WI38 (cell line): ENCODE results near the gene TXLNA.
"Not testable (repeated sequence)": the region's sequence is repeated elsewhere in the genome, so short reads cannot be mapped to it uniquely, and the experiment has no call there.

ENCODE experiments used
- H3K4me3 ChIP-seq: 2 replicates; pipeline ENCODE4 v1.5.1; 2011; ENCODE audit warnings: low read depth, mild to moderate bottlenecking, control low read depth, low read length
- CTCF ChIP-seq: IDR thresholded peaks from 2 replicates; pipeline ENCODE4 v1.5.1; 2012; ENCODE audit warnings: low read depth, mild to moderate bottlenecking, control low read depth, low read length

The TXLNA gene

DNA sequence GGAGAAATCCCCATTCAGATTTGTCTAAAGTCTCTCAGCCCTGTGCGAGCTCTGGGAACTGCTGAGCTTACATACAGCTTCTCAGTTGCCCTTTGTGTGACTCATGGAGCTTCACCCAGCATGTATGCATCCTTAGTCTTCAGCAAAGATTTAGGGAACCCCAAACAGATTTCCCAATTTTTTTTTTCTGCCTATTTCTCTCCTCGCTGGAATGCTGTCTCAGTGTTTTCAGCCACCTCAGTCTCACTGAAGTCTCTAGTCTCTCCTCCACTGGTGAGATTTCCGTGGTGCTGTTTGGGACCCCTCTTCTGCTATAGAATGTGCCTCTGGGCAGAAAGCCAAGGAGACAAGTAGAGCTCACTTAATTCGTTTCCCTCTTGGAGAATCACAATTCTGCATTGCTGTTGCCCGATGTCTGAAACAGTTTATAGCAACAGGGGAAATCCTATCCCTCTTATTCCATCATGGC is 28.1 kb upstream of the TXLNA start:
- no peak overlapping the region for H3K4me3 ChIP-seq
- no peak for TF ChIP-seq CTCF

DNA sequence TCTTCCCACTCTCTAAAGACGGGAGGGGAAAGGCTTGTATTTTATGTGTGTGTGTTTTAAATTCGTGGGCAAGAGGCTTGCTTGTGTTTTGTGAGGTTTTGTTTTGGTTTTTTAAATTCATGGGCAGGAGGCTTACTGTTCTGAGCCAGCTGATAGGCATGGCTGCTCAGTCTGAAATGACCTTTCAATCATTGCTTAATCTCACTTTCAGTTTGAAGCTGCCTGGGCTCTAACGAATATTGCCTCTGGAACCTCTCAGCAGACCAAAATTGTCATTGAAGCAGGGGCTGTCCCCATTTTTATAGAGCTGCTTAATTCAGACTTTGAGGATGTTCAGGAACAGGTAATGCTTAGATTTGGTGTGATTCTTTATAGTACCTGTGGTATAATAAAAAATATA is 20.3 kb upstream of the TXLNA start:
- no peak for TF ChIP-seq CTCF
- H3K4me3 ChIP-seq = no peak overlapping the region

GRCh38 chr1:32163405-32163804 is 16.1 kb upstream of the TXLNA start:
- no peak overlapping the region for H3K4me3 ChIP-seq
- no peak for TF ChIP-seq CTCF

GRCh38 chr1:32165633-32166032 is 13.8 kb upstream of the TXLNA start:
- not testable (repeated sequence) for H3K4me3 ChIP-seq

GRCh38 chr1:32170991-32171390 is 8.5 kb upstream of the TXLNA start:
- H3K4me3 ChIP-seq = no peak overlapping the region
- no peak for TF ChIP-seq CTCF

DNA sequence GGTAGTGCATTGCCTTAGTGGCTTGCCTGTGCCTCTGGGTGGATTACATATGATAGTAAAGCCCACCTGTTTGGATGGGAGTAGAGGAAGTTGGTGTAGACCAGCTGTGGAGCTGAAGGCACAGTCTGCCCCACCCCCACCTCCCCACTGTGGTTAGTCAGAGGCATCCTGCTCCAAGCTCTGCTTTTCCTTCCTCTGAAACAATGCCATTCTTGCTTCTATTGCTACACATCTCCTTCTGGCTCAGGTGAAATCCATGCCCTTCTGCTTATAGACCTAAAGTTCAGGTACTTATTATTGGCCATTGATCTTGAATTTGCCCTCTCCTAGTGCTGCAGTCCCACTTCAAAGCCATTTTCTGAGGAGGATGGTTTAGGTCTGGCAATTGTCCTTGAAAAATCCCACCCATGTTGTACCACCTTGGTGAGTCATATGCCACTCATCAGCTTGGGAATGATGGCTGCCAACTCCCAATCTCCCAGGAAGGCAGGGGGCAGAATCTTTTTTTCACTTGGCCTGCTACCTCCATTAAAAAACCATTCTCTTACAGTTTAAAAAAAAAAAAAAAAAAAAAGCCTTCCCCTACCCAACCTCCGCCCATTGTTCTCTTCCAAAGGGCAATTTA is 6.7 kb upstream of the TXLNA start:
- no peak for TF ChIP-seq CTCF

DNA sequence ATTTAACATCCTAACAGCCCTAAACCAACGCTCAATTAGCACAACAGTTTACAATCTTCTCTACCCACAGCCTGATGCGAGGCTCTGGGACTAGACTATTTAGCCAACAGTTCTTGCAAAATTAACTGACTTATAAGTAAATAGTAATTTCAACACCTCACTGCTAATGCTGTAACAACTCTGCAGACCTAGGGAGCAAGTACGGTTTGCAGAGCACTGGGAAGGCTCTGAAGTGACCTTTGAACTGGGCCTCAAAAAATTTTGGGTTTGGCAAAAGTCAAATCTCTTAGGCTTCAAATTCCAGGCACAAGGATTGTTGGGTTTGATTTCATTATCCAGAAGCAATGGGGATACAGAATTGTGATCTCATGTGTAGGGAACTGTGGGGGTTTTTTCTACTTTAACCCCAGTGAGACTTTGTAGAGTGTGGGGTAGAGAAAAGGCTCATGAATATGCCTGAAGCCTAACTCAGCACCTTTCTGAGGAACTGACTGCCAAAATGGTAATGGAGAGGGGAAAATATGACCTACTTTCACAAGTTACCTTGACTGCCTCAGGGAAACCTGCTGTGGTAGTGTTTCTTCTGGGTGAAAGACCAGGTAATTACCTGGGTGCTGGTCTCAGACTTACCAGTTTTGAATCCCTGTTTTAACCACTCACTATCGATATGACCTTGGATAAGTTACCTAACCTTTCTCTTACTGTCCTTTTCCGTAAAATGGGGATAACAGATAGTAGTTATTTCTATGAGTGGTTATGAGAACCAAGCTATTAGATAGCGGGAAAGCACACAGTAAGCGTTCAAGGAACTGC is 889 bp upstream of the TXLNA start:
- no peak for TF ChIP-seq CTCF
- H3K4me3 ChIP-seq = no peak overlapping the region

More for the DNA sequence above, 6.7 kb upstream of the TXLNA start:
- no peak overlapping the region for H3K4me3 ChIP-seq
